Activated CD4-positive, alpha-beta T cell treated with anti-CD3 and anti-CD28 coated beads for 36 hours (primary cell): ENCODE results near the gene CCDC185. TPM values are rescaled to one million over a fixed set of nuclear protein-coding genes. Genes with fewer than 3 reads are reported as not detected.
A peak's percentile ranks its signal among the peaks of the same experiment; 100 is the strongest.

ENCODE experiments used
- ATAC-seq: fragments of 200-7000 bp; cut with Tn5 transposase; one replicate; pipeline ENCODE4 v1.10.0; 2021; ENCODE audit warnings: mild to moderate bottlenecking, moderate library complexity
- CTCF ChIA-PET: fragments of 350-600 bp; sonication (Branson Sonifier 250); formaldehyde crosslinking; loops from one replicate; lab custom pipeline; 2021; ENCODE audit warnings: antibody characterized with exemption; lab: Charles Lee
- POLR2A ChIA-PET: fragments of 350-600 bp; sonication (Branson Sonifier 250); formaldehyde crosslinking; loops from one replicate; lab custom pipeline; 2021; ENCODE audit warnings: antibody characterized with exemption, inconsistent platforms; lab: Charles Lee
- DNase-seq: peaks from one replicate; pipeline ENCODE4 v3.0.0-alpha.2; 2020
- H3K27ac Mint-ChIP-seq: one replicate; pipeline ENCODE4 v1.8.0; 2021; ENCODE audit warnings: mixed read lengths
- H3K27me3 Mint-ChIP-seq: one replicate; pipeline ENCODE4 v1.8.0; 2021; ENCODE audit warnings: mixed read lengths
- H3K36me3 Mint-ChIP-seq: one replicate; pipeline ENCODE4 v1.8.0; 2021; ENCODE audit warnings: low read depth, mixed read lengths
- H3K4me1 Mint-ChIP-seq: one replicate; pipeline ENCODE4 v1.8.0; 2021; ENCODE audit warnings: mixed read lengths
- H3K4me3 Mint-ChIP-seq: one replicate; pipeline ENCODE4 v1.8.0; 2021; ENCODE audit warnings: mild to moderate bottlenecking, moderate library complexity, mixed read lengths
- H3K9me3 Mint-ChIP-seq: one replicate; pipeline ENCODE4 v1.8.0; 2021; ENCODE audit warnings: low read depth, mixed read lengths
- intact Hi-C, 2 experiments: fragments of 100-400 bp; cut with DNase I in 1 of 2; cut with micrococcal nuclease in 1 of 2; formaldehyde crosslinking; loops; one replicate each; pipeline versions ENCODE4 v1.14.2 to v1.15.1; 2022 to 2024; cut with DNase I, micrococcal nuclease
- total RNA-seq, 2 experiments: library from RNA; stranded (reverse); gene quantifications; one replicate each; pipeline ENCODE4 v1.2.3, GENCODE V29; 2021

The CCDC185 gene
- total RNA-seq, 2 experiments from 2014 or later = not detected

DNA sequence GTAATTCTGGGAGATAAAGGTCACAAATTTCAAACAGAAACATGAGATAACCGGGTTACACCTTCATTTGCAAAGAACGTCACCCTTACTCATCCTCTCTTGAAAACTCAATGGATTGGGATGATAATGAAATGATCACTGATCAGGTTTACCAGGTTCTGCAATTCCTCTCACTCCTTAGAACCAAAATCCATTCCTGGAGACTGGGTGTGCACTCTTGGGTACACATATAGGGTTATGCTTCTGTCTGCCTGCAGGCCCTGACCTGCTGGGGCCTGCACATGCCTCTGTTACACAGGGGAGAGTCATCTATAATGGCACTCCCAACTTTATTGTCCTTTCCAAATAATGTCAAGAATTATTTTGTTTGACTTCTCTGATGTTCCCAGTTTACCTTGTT, 37.5 kb upstream of the CCDC185 start:
- no peaks in the 10 kb centered on the region for H3K9me3 Mint-ChIP-seq
- H3K27ac Mint-ChIP-seq = no peak overlapping the region
- intact Hi-C loops = no loop called here
- no peaks in the 10 kb centered on the region for H3K36me3 Mint-ChIP-seq
- no peaks in the 10 kb centered on the region for H3K27me3 Mint-ChIP-seq
- CTCF ChIA-PET = interaction anchor here (0.6 to 0.7 kb wide), 3 partner anchors 24 to 813 kb away, joined by 3 to 5 read pairs (median 4); no protein-coding TSS in a partner anchor
- H3K4me1 Mint-ChIP-seq = peaks cover 3% of the 10 kb centered on the region
- no peak for DNase-seq
- no peak for ATAC-seq
- H3K4me3 Mint-ChIP-seq = no peak overlapping the region
- POLR2A ChIA-PET = interaction anchor here (0.6 kb wide), 1 partner anchor 221 kb away, joined by 4 read pairs; no protein-coding TSS in a partner anchor

DNA sequence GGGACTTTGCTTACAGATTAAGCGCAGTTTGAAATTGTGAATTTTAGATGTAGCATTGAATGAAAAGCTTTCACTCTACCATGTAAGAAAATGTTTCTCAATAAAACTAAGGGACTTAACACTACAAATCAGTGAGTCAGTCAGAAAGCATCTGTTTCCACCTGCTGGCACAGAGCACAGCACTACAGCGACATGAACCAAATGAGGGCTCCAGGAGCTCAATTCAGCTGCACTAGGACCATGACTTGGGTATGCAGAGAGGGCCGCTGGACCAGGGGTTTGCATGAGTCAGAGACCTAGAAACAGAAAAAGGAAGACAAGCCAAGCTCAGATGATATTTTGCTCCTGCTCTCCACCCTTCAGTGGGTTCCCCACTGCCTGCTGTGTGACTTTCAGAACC, 34.4 kb upstream of the CCDC185 start:
- peak; percentile 43 for ATAC-seq
- Mint-ChIP-seq H3K9me3 (no peaks in the 10 kb centered on the region), H3K27me3 (peaks cover 3% of the 10 kb centered on the region), H3K27ac (no peak overlapping the region), H3K4me3 (no peak overlapping the region), H3K36me3 (no peaks in the 10 kb centered on the region), H3K4me1 (peaks cover 18% of the 10 kb centered on the region)
- DNase-seq = peak; percentile 25
- ChIA-PET CTCF (interaction anchor here (0.6 to 0.9 kb wide), 3 partner anchors 10 to 738 kb away, joined by 3 read pairs; no protein-coding TSS in a partner anchor), POLR2A (interaction anchor here (0.8 kb wide), 1 partner anchor 225 kb away, joined by 3 read pairs; no protein-coding TSS in a partner anchor)
- intact Hi-C loops = no loop called here

DNA sequence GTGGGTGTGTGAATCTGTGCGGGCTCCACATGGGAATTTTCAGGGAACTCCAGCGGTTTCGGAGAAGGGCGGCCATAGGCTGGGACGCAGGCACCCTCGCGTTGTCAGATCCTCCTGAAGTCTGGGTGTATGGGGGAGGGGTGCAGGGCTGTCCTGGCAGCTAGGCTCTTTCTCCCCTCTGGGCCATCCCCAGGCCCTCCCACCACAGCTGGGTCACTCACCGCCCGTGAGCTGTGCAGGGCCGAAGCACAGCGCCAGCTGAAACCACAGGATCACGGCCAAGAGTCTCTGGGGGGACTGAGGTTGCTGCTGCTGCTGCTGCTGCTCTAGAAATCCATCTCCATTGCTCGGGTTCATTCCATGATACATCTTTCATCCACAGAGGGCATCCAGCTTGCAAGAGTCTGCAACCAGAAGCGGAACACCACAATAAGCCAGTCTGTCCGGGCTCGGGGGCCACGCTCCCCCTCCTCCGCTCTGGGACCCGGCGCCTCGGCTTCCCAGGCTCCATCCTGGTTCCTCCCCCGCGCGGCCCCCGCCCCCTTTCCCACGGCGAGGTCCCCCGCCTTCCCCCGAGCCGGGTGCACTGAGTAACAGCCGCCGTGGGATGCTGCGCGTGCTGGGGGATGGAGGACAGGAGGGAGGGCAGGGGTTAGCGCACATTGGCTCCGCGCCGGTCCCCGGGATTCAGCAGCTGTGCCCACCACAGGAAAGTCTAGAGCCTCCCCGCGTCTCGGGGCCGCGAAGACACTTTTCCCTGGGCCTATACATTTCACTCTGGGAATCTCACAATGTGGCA, 30.0 kb upstream of the CCDC185 start:
- no peak overlapping the region for H3K27ac Mint-ChIP-seq
- no peaks in the 10 kb centered on the region for H3K36me3 Mint-ChIP-seq
- intact Hi-C loops = loop anchor here in 1 of 2 experiments (5.0 to 10.0 kb wide), 2 partner anchors 128 to 231 kb away; no protein-coding TSS in a partner anchor
- H3K27me3 Mint-ChIP-seq = peaks cover 11% of the 10 kb centered on the region
- ChIA-PET POLR2A (no interaction called here), CTCF (interaction anchor here (0.5 to 2.7 kb wide), 8 partner anchors 15 to 230 kb away, joined by 3 to 10 read pairs (median 4); no protein-coding TSS in a partner anchor)
- H3K4me1 Mint-ChIP-seq = peaks cover 18% of the 10 kb centered on the region
- H3K4me3 Mint-ChIP-seq = peak overlapping the region; percentile 80
- DNase-seq = peak; percentile 59
- ATAC-seq = peak; percentile 35
- H3K9me3 Mint-ChIP-seq = no peaks in the 10 kb centered on the region

DNA sequence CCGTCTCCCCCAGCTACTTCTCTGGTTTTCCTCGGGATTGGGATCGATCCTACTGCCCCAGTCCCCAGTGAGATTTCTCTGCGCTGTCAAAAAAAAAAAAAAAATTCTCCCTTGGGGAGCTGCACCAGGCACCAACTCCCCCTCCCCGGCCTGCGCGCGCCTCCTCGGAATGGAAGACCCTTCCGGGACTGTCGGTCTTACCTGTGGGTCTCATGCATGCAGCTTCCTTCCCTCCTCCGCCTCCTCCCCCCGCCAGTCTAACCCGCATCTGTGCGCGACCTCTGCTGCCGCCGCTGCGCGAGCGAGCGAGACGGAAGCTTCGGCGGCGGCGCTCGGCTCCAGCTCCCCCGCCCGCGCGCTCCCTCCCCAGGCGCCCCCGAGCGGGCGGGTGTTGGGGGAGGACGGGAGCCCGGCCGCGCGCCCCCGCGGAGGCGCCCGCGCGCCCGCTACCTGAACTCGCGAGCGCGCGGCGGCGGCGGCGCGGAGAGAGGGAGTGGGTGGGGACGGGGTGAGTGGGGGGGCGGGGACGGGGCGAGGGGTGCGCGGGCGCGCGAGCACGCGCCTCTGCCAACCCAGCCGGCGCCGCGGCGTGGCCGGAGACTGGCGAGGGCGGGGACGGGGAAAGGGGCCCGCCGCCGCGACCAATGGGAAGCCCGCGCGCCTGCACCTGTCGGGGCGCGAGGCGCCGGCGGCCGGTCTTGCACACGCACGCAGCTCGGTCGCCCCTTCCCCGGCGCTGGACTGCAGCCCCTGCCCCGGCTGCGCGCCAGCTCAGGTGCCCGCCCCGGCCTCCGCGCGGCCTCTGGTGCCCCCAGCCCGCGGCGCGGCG, 29.1 kb upstream of the CCDC185 start, which contains the start of gene SUSD4:
SUSD4 (minus strand) TSS at position 321 of the 829 bp plus-strand sequence. CDS start 751 bp downstream, outside the sequence.
- DNase-seq (peak; percentile 82), ATAC-seq (peak; percentile 90)
- H3K27ac Mint-ChIP-seq = peak within 1 kb of the TSS; percentile 37
- peaks cover 11% of the 10 kb centered on the region for H3K27me3 Mint-ChIP-seq
- no peaks in the 10 kb centered on the region for H3K36me3 Mint-ChIP-seq
- POLR2A ChIA-PET = no interaction called here
- no peaks in the 10 kb centered on the region for H3K9me3 Mint-ChIP-seq
- CTCF ChIA-PET = interaction anchor here (0.6 to 1.2 kb wide), 9 partner anchors 16 to 332 kb away, joined by 3 to 5 read pairs (median 4); no protein-coding TSS in a partner anchor
- H3K4me3 Mint-ChIP-seq = peak within 1 kb of the TSS; percentile 80
- H3K4me1 Mint-ChIP-seq = peaks cover 18% of the 10 kb centered on the region
- intact Hi-C loops = loop anchor here (1.0 to 10.0 kb wide), 6 partner anchors 129 to 652 kb away; partner anchors contain the start of genes AIDA (in 1 of the 2) and BROX (in 1 of the 2)

DNA sequence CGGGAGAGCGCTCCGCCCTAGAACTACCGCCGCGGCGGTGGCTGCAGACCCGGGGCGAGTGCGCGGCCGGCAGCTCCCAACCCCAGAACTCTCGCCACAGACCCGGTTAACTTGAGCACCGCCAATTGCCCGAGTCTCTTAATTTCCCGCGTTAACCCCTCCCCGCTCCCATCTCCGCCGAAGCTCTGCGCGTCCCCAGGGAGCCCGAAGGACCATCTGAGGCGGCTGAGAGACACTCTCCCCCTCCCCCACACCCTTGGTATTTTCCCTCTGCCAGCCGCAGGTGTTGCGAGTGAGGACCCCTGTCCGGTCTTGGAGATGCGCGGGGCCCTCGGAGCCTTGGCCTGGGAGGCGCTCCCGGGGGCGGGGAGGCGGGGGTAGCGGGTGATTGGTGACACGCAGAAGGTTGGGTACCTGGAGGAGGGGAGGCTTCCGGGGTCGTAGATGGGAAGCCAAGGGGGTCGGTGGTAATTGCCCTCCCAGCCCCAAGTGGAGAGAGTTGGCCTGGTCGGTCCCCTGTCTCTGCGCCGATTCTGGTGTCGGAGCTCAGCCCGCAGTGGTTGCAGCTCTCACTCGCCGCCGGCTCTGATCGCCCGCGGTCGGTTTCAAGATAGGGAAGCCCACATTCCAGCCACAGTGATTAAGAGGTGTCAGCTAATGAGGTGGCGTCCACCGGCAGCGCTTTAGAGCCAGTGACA, 28.4 kb upstream of the CCDC185 start:
- intact Hi-C loops = loop anchor here (1.0 to 10.0 kb wide), 6 partner anchors 130 to 653 kb away; partner anchors contain the start of genes AIDA (in 1 of the 2) and BROX (in 1 of the 2)
- H3K36me3 Mint-ChIP-seq = no peaks in the 10 kb centered on the region
- peaks cover 11% of the 10 kb centered on the region for H3K27me3 Mint-ChIP-seq
- peak overlapping the region; percentile 37 for H3K27ac Mint-ChIP-seq
- POLR2A ChIA-PET = interaction anchor here (0.7 kb wide), 1 partner anchor 231 kb away, joined by 3 read pairs; no protein-coding TSS in a partner anchor
- DNase-seq = peak; percentile 39
- H3K9me3 Mint-ChIP-seq = no peaks in the 10 kb centered on the region
- no peak for ATAC-seq
- CTCF ChIA-PET = interaction anchor here (0.5 to 1.2 kb wide), 10 partner anchors 15 to 331 kb away, joined by 3 to 6 read pairs (median 4); no protein-coding TSS in a partner anchor
- H3K4me1 Mint-ChIP-seq = peaks cover 15% of the 10 kb centered on the region
- H3K4me3 Mint-ChIP-seq = peak overlapping the region; percentile 66

DNA sequence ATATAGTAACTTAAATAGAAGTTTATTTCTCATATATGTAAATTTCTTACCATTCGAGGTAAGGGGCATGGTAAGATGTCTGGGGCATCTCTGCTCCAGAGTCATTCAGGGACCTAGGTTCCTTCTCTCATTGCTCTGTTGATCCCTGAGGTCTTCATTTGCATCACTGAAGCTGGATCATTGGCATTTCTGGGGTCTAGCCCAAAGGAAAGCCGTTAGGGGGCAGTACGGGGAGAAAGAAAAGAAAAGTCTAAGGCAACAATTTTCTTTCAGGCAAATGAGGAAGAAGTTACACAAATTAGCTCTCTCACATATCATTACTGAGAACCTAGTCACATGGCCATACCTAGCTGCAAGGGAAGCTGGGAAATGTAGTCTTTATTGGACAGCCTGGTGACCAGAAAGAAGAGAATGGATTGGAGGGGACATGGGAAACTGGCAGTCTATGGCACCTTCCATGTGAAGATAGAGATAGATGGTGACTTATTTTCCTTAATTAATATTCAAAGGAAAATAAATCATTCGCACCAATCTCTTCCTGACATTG, 19.1 kb upstream of the CCDC185 start:
- Mint-ChIP-seq H3K4me3 (no peak overlapping the region), H3K36me3 (no peaks in the 10 kb centered on the region), H3K27me3 (no peaks in the 10 kb centered on the region), H3K4me1 (no peaks in the 10 kb centered on the region), H3K27ac (no peak overlapping the region), H3K9me3 (peaks cover 4% of the 10 kb centered on the region)
- intact Hi-C loops = no loop called here
- DNase-seq = no peak
- ChIA-PET CTCF (interaction anchor here (0.5 to 0.8 kb wide), 2 partner anchors 66 to 110 kb away, joined by 3 read pairs; no protein-coding TSS in a partner anchor), POLR2A (no interaction called here)
- no peak for ATAC-seq

DNA sequence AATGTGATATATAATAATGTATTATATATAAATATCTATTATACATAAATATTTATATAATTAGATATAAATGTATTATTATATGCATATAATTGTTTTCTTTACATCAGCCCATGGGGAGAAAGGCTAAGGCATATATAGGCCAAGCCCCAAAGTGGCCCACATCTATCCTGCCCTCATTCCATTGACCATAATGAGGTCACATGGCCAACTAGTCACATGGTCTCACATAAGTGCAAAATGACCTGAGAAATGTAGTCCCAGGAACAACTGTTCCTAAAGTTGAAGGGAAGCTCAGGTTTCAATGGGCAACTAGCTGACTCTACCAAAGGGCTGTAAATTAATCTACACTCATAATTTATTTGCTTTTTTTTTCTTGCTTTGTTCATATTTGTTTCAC, 14.5 kb upstream of the CCDC185 start:
- H3K9me3 Mint-ChIP-seq = peaks cover 4% of the 10 kb centered on the region
- ATAC-seq = no peak
- no peaks in the 10 kb centered on the region for H3K4me1 Mint-ChIP-seq
- H3K4me3 Mint-ChIP-seq = no peak overlapping the region
- DNase-seq = no peak
- CTCF ChIA-PET = interaction anchor here (0.6 to 1.5 kb wide), 2 partner anchors 14 to 247 kb away, joined by 3 to 4 read pairs; no protein-coding TSS in a partner anchor
- no peak overlapping the region for H3K27ac Mint-ChIP-seq
- intact Hi-C loops = no loop called here
- no peaks in the 10 kb centered on the region for H3K27me3 Mint-ChIP-seq
- no peaks in the 10 kb centered on the region for H3K36me3 Mint-ChIP-seq
- POLR2A ChIA-PET = no interaction called here

DNA sequence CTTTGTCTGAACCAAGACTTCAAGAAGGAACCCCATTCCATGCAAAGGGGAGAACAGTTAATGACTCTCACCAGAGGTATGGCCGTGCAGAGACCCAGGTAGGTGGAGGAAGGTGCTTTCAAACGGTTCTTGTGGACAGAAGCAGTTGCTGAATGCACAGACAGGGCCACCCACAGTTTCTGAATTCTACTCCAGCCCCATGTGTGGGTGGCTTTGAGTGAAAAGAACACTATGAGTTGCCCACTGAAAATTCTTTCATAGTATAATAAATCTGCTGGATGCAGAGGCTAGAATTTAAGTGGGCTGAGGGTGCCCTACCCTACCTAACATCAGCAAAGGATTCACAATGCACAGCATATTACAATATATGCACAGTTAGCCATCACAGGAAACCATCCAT, 7.2 kb upstream of the CCDC185 start:
- Mint-ChIP-seq H3K9me3 (no peaks in the 10 kb centered on the region), H3K27me3 (peaks cover 7% of the 10 kb centered on the region), H3K36me3 (no peaks in the 10 kb centered on the region), H3K4me3 (no peak overlapping the region), H3K4me1 (no peaks in the 10 kb centered on the region), H3K27ac (no peak overlapping the region)
- no peak for DNase-seq
- ATAC-seq = no peak
- ChIA-PET CTCF (no interaction called here), POLR2A (no interaction called here)
- intact Hi-C loops = no loop called here

DNA sequence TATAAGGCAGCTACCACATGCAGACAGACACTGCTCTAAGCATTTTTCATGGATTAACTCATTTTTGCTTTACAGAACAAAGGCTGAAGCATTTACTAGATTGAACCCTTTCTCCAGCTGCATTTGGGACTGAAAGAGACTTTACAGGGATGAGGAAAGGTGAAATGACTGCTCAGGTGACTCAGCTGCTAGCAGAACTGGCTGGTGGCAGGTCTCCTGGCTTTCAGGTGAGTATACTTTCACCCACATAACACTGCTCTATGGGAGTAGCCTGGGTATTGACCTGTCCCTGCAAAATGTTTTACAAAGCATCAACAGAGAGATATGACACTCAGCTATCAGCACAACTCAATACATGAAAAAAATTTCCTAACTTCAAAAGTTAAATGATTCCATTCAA, 2.6 kb upstream of the CCDC185 start:
- ChIA-PET CTCF (interaction anchor here (0.8 to 1.0 kb wide), 2 partner anchors 11 to 29 kb away, joined by 3 read pairs; no protein-coding TSS in a partner anchor), POLR2A (no interaction called here)
- no peaks in the 10 kb centered on the region for H3K36me3 Mint-ChIP-seq
- no peak for DNase-seq
- intact Hi-C loops = no loop called here
- no peak for ATAC-seq
- H3K4me1 Mint-ChIP-seq = peaks cover 2% of the 10 kb centered on the region
- no peak overlapping the region for H3K27ac Mint-ChIP-seq
- no peaks in the 10 kb centered on the region for H3K9me3 Mint-ChIP-seq
- peaks cover 25% of the 10 kb centered on the region for H3K27me3 Mint-ChIP-seq
- H3K4me3 Mint-ChIP-seq = no peak overlapping the region

DNA sequence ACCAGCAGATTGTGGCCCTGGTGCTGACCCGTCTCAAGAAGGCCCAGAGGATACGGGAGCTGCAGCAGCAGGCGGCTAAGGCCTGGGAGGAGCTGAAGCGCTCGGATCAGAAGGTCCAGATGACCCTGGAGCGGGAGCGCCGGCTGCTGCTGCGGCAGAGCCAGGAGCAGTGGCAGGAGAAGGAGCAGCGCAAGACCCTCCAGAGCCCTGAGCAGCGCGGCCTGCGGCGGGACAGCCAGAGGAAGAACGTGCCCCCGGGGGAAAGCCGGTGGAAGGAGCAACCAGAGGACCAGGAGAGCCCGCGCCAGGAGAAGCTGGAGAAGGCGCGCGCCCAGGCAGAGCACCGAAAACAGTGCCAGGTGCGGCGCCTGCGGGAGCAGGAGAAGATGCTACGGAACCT, 1.0 kb downstream of the CCDC185 start:
- no peak for DNase-seq
- POLR2A ChIA-PET = no interaction called here
- peaks cover 23% of the 10 kb centered on the region for H3K27me3 Mint-ChIP-seq
- no peak overlapping the region for H3K4me3 Mint-ChIP-seq
- no peaks in the 10 kb centered on the region for H3K36me3 Mint-ChIP-seq
- intact Hi-C loops = no loop called here
- ATAC-seq = no peak
- CTCF ChIA-PET = no interaction called here
- peaks cover 2% of the 10 kb centered on the region for H3K4me1 Mint-ChIP-seq
- H3K9me3 Mint-ChIP-seq = no peaks in the 10 kb centered on the region
- H3K27ac Mint-ChIP-seq = no peak overlapping the region
